Endothelial cell of umbilical vein (primary cell): ENCODE data around the gene TPP2.

Experiments used
- POLR2A ChIP-seq: IDR thresholded peaks from 2 replicates; pipeline ENCODE4 v1.6.1; 2012; ENCODE audit warnings: low read depth, mild to moderate bottlenecking, control low read depth, low read length
- POLR2AphosphoS5 ChIP-seq: IDR thresholded peaks from 2 replicates; pipeline ENCODE4 v1.6.1; 2012; ENCODE audit warnings: low read depth, mild to moderate bottlenecking, control low read depth, low read length, moderate library complexity; ENCODE audit not compliant: insufficient read depth
- TF ChIP-seq, protein P1 (sequence below), 2 donors: IDR thresholded peaks; 1 replicate in 1 of 2; 2 replicates in 1 of 2; pipeline ENCODE4 v1.5.1; 2011; ENCODE audit warnings: low read length in 2 of 2, mild to moderate bottlenecking in 2 of 2, moderate library complexity in 2 of 2, control low read depth in 1 of 2, inconsistent platforms in 1 of 2, low read depth in 1 of 2; ENCODE audit not compliant: insufficient read depth in 1 of 2; ENCODE audit errors: extremely low read depth in 1 of 2

DNA sequence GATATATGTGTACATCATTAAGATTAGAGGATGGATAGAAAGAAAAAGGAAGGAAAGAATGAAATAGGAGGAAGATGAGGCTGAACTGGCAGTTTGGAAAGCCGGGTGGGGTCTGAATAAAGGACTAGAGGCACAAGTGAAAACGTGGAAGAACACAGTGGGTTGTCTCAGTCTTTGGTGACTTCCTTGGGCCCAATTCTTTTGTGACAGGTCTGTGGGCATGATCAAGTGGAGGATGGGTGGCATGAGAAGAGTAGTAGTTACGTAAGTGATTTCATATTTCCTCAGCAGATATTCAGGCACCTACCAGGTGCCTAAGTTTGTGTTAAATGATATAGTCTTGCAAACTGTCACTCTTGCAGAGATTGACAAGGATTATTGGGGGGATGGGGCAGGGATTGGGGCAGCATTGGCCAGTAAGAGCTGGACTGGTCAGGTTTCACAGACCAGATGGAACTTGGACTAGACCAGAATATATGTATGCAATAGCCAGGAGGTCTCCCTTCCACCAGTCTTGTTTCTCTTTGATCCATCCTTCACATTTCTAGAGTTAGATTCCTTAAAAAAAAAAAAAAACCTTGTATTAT is 2.7 kb downstream of the TPP2 start:
- TF ChIP-seq, protein P1, sequence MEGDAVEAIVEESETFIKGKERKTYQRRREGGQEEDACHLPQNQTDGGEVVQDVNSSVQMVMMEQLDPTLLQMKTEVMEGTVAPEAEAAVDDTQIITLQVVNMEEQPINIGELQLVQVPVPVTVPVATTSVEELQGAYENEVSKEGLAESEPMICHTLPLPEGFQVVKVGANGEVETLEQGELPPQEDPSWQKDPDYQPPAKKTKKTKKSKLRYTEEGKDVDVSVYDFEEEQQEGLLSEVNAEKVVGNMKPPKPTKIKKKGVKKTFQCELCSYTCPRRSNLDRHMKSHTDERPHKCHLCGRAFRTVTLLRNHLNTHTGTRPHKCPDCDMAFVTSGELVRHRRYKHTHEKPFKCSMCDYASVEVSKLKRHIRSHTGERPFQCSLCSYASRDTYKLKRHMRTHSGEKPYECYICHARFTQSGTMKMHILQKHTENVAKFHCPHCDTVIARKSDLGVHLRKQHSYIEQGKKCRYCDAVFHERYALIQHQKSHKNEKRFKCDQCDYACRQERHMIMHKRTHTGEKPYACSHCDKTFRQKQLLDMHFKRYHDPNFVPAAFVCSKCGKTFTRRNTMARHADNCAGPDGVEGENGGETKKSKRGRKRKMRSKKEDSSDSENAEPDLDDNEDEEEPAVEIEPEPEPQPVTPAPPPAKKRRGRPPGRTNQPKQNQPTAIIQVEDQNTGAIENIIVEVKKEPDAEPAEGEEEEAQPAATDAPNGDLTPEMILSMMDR (IDR thresholded peaks at IDR 0.05; ENCODE audit: extremely low read depth in 1 of 2, insufficient read depth in 1 of 2, low read depth in 1 of 2, low read length in 2 of 2) = no peak
- TF ChIP-seq POLR2A = no peak
- no peak for TF ChIP-seq POLR2AphosphoS5
